GM12873 (cell line): ENCODE measurements around the gene MOB4.

Experiments used
- CTCF ChIP-seq: IDR thresholded peaks from 2 replicates; pipeline ENCODE4 v1.5.1; 2012; ENCODE audit warnings: low read depth, mild to moderate bottlenecking, moderate library complexity, low read length, control low read depth; ENCODE audit not compliant: insufficient read depth; ENCODE audit errors: missing control alignments

The MOB4 gene

GRCh38 chr2:197502201-197502600 is 13.7 kb upstream of the MOB4 start:
- TF ChIP-seq CTCF: no peak

GRCh38 chr2:197502685-197503084 is 13.2 kb upstream of the MOB4 start:
- TF ChIP-seq CTCF: no peak

- no peak for TF ChIP-seq CTCF
Observed at GRCh38 chr2:197504000-197504399, 11.9 kb upstream of the MOB4 start.

- TF ChIP-seq CTCF: no peak
Observed at GRCh38 chr2:197504512-197504911, 11.4 kb upstream of the MOB4 start.

- no peak for TF ChIP-seq CTCF
Observed at GRCh38 chr2:197506658-197507057, 9.2 kb upstream of the MOB4 start.

GRCh38 chr2:197513915-197514314 is 2.0 kb upstream of the MOB4 start:
- TF ChIP-seq CTCF: no peak

GRCh38 chr2:197514754-197515153 is 1.1 kb upstream of the MOB4 start:
- no peak for TF ChIP-seq CTCF
